Vagina (tissue), 2 donors: ENCODE measurements around the gene FADS2.

Source experiments
- POLR2A ChIP-seq, 2 donors: fragments of 450-650 bp; IDR thresholded peaks; one replicate each; pipeline ENCODE4 v1.6.1; 2017; ENCODE audit warnings: antibody characterized with exemption in 2 of 2, mild to moderate bottlenecking in 2 of 2, moderate library complexity in 2 of 2
- POLR2AphosphoS5 ChIP-seq, 2 donors: sonication (generic); formaldehyde crosslinking; IDR thresholded peaks; one replicate each; pipeline ENCODE4 v1.9.0; 2017; ENCODE audit warnings: antibody characterized with exemption in 2 of 2, mild to moderate bottlenecking in 2 of 2, low read depth in 1 of 2; ENCODE audit not compliant: insufficient read depth in 1 of 2
- TF ChIP-seq, protein P1 (sequence below), 3 experiments: fragments of 450-650 bp in 2 of 3; fragments of 200-600 bp in 1 of 3; sonication (generic) in 1 of 3; IDR thresholded peaks; one replicate each; pipeline ENCODE4 v1.5.1; 2017 to 2019; ENCODE audit warnings: antibody characterized with exemption in 3 of 3, mild to moderate bottlenecking in 2 of 3, moderate library complexity in 2 of 3

DNA sequence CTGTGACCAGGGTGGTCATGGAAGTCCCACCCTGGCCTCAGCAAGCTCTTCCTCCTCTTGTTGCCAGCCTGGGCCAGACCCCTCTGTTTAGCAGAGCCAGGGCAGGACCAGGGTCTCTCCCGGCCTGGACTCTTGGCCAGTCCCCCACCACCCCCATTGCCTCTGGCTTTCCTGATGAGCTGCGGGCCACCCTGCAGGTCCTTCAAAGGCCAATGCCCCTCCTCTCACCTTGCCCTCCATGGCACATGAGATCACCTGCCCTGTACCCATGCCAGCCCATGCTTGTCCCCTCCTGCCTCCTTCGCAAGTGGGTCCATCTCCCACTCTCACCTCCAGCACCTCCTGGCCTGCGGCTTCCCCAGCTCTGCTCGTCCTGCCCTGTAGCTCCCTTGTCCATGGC lies 10.4 kb downstream of the FADS2 start:
- TF ChIP-seq, protein P1, sequence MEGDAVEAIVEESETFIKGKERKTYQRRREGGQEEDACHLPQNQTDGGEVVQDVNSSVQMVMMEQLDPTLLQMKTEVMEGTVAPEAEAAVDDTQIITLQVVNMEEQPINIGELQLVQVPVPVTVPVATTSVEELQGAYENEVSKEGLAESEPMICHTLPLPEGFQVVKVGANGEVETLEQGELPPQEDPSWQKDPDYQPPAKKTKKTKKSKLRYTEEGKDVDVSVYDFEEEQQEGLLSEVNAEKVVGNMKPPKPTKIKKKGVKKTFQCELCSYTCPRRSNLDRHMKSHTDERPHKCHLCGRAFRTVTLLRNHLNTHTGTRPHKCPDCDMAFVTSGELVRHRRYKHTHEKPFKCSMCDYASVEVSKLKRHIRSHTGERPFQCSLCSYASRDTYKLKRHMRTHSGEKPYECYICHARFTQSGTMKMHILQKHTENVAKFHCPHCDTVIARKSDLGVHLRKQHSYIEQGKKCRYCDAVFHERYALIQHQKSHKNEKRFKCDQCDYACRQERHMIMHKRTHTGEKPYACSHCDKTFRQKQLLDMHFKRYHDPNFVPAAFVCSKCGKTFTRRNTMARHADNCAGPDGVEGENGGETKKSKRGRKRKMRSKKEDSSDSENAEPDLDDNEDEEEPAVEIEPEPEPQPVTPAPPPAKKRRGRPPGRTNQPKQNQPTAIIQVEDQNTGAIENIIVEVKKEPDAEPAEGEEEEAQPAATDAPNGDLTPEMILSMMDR (IDR thresholded peaks at IDR 0.05), result no peak
- TF ChIP-seq POLR2A (IDR thresholded peaks at IDR 0.05) (no peak), POLR2AphosphoS5 (IDR thresholded peaks at IDR 0.05; ENCODE audit: insufficient read depth in 1 of 2, low read depth in 1 of 2) (no peak)
